HepG2 (cell line): ENCODE data around the gene NR1H3. TPM values are rescaled to one million over a fixed set of nuclear protein-coding genes. Genes with fewer than 3 reads are reported as not detected.

Experiments used
- ATAC-seq: fragments of 200-7000 bp; cut with Tn5 transposase; 3 replicates; pipeline ENCODE4 v1.9.1; 2020; ENCODE audit warnings: mild to moderate bottlenecking, moderate library complexity
- BruUV-seq: library from RNA; stranded (reverse); fragments of 400-500 nt; replicated peaks from 2 replicates; lab custom pipeline; 2021; lab: Mats Ljungman, UMichigan
- CTCF ChIA-PET: fragments of 300-600 bp; formaldehyde crosslinking; extraction: SDS; loops from one replicate; lab custom pipeline; 2021; ENCODE audit warnings: low total read pairs, inconsistent platforms, low intra/inter-chr PET ratio; lab: Yijun Ruan, JAX
- POLR2A ChIA-PET: fragments of 350-600 bp; sonication (Branson Sonifier 250); formaldehyde crosslinking; loops from one replicate; lab custom pipeline; 2020; ENCODE audit warnings: antibody characterized with exemption, inconsistent platforms; lab: Yijun Ruan, JAX
- DNase-seq: peaks from one replicate; pipeline ENCODE4 v3.0.0-alpha.2; 2015; ENCODE audit warnings: low spot score
- FAIRE-seq: peaks from 3 replicates; lab custom pipeline; 2011; peaks lifted over from hg19 to GRCh38; lab: Jason Lieb, UNC
- H2AFZ ChIP-seq: one replicate; pipeline ENCODE4 v1.6.1; 2011; ENCODE audit warnings: low read length, inconsistent platforms
- H3K27ac ChIP-seq: fragments of 300-600 bp; 3 replicates; pipeline ENCODE4 v1.8.0; 2011; ENCODE audit warnings: mixed run types, mild to moderate bottlenecking, mixed read lengths, low read length, inconsistent platforms; ENCODE audit not compliant: insufficient read depth; ENCODE audit errors: extremely low read length
- H3K27me3 ChIP-seq, 2 experiments: fragments of 200-600 bp in 1 of 2; 2 replicates in 1 of 2; 3 replicates in 1 of 2; pipeline versions ENCODE4 v1.6.0 to v1.8.0; 2011; ENCODE audit warnings: low read length in 2 of 2, mild to moderate bottlenecking in 2 of 2, moderate library complexity in 2 of 2, inconsistent platforms in 1 of 2; ENCODE audit not compliant: insufficient read depth in 2 of 2, control insufficient read depth in 1 of 2
- H3K36me3 ChIP-seq, 2 experiments: fragments of 200-600 bp in 1 of 2; replicated peaks in 1 of 2; 2 replicates in 1 of 2; 3 replicates in 1 of 2; pipeline versions ENCODE4 v1.5.1 to v1.8.0; 2011; ENCODE audit warnings: low read length in 2 of 2, inconsistent platforms in 1 of 2; ENCODE audit not compliant: insufficient read depth in 2 of 2, control insufficient read depth in 1 of 2
- H3K4me1 ChIP-seq: 2 replicates; pipeline ENCODE4 v1.5.1; 2012; ENCODE audit warnings: low read length, inconsistent platforms; ENCODE audit not compliant: insufficient read depth
- H3K4me2 ChIP-seq: 2 replicates; pipeline ENCODE4 v1.6.0; 2011; ENCODE audit warnings: low read depth, low read length, inconsistent platforms
- H3K4me3 ChIP-seq, 3 experiments: fragments of 200-600 bp in 1 of 3; sonication (generic), shearing (Covaris generic) in 1 of 3; replicated peaks in 1 of 3; 2 replicates each; pipeline ENCODE4 v1.5.1; 2011 to 2016; ENCODE audit warnings: low read length in 3 of 3, inconsistent platforms in 2 of 3, low read depth in 2 of 3, mild to moderate bottlenecking in 2 of 3, control low read depth in 1 of 3, mixed read lengths in 1 of 3; ENCODE audit not compliant: insufficient read depth in 1 of 3
- H3K79me2 ChIP-seq: one replicate; pipeline ENCODE4 v1.6.1; 2011; ENCODE audit warnings: low read length, inconsistent platforms; ENCODE audit not compliant: insufficient read depth
- H3K9ac ChIP-seq: 2 replicates; pipeline ENCODE4 v1.6.0; 2011; ENCODE audit warnings: mild to moderate bottlenecking, low read depth, low read length, inconsistent platforms; ENCODE audit not compliant: insufficient read depth
- H3K9me3 ChIP-seq: 2 replicates; pipeline ENCODE4 v1.5.1; 2012; ENCODE audit warnings: mild to moderate bottlenecking, low read length
- H4K20me1 ChIP-seq: 2 replicates; pipeline ENCODE4 v1.6.0; 2011; ENCODE audit warnings: inconsistent platforms, mild to moderate bottlenecking, low read length, moderate library complexity; ENCODE audit not compliant: insufficient read depth
- AGO1 ChIP-seq: fragments of 200-400 bp; formaldehyde crosslinking; IDR thresholded peaks from 2 replicates; pipeline ENCODE4 v1.6.1; 2017; ENCODE audit warnings: mild to moderate bottlenecking, low read depth, low read length, moderate library complexity; ENCODE audit not compliant: poor library complexity, severe bottlenecking
- AHR ChIP-seq: IDR thresholded peaks from 2 replicates; pipeline ENCODE4 v1.6.1; 2018; ENCODE audit warnings: missing genetic modification reagents, missing compliant biosample characterization
- CTCF ChIP-seq: sonication (generic); formaldehyde crosslinking; IDR thresholded peaks from 2 replicates; pipeline ENCODE4 v1.5.0; 2020; ENCODE audit warnings: mild to moderate bottlenecking, missing genetic modification reagents, moderate library complexity
- EHMT2 ChIP-seq: fragments of 200-600 bp; sonication (generic); IDR thresholded peaks from 2 replicates; pipeline ENCODE4 v1.7.0; 2017; ENCODE audit warnings: antibody characterized with exemption, low read depth, low read length, borderline replicate concordance
- FOSL1 ChIP-seq: sonication (generic); formaldehyde crosslinking; IDR thresholded peaks from 2 replicates; pipeline ENCODE4 v1.9.0; 2021; ENCODE audit warnings: missing genetic modification reagents, borderline replicate concordance
- TMF1 ChIP-seq: sonication (generic); formaldehyde crosslinking; IDR thresholded peaks from 2 replicates; pipeline ENCODE4 v1.8.1; 2022; ENCODE audit warnings: low read depth, missing genetic modification reagents
- ZBTB2 ChIP-seq: sonication (generic); formaldehyde crosslinking; IDR thresholded peaks from 2 replicates; pipeline ENCODE4 v1.8.0; 2022; ENCODE audit warnings: low read depth, missing genetic modification reagents
- ZNF10 ChIP-seq: sonication (generic); formaldehyde crosslinking; IDR thresholded peaks from 2 replicates; pipeline ENCODE4 v1.4.0; 2020; ENCODE audit warnings: mild to moderate bottlenecking, low read depth, missing genetic modification reagents, borderline replicate concordance
- ZNF414 ChIP-seq: sonication (generic); formaldehyde crosslinking; IDR thresholded peaks from 2 replicates; pipeline ENCODE4 v1.5.0; 2020; ENCODE audit warnings: missing genetic modification reagents
- ZNF740 ChIP-seq: sonication (generic); formaldehyde crosslinking; IDR thresholded peaks from 2 replicates; pipeline ENCODE4 v1.4.0; 2020; ENCODE audit warnings: missing genetic modification reagents
- WGBS: methylation state at CpG from one replicate; pipeline ENCODE4 v1.1.6; 2017; ENCODE audit warnings: low lambda C conversion rate; 5-methylcytosine and 5-hydroxymethylcytosine counted together
- in situ Hi-C: cut with HindIII; loops from 2 replicates; pipeline ENCODE4 v1.10.0; 2017; ENCODE audit warnings: low pct_unique_long_range_greater_than_20kb; ENCODE audit not compliant: extremely low pct_ligation_motif_present
- intact Hi-C: fragments of 100-400 bp; cut with micrococcal nuclease; formaldehyde crosslinking; loops from one replicate; pipeline ENCODE4 v1.10.0; 2022; ENCODE audit not compliant: unreplicated experiment
- polyA plus RNA-seq, 8 experiments: library from polyadenylated mRNA; depleted of rRNA in 3 of 8; stranded (reverse) in 7 of 8; unstranded in 1 of 8; fragments of >200 nt; fragmentation: Illumina TruSeq in 4 of 8; extraction: Trizol in 4 of 8; gene quantifications; 2 replicates each; pipeline versions ENCODE4 v1.2.1 to v1.2.3, GENCODE V29; 2011 to 2016; ENCODE audit warnings: low read depth in 4 of 8, missing spikeins in 1 of 8, mixed read lengths in 1 of 8; ENCODE audit not compliant: insufficient read depth in 1 of 8
- total RNA-seq, 5 experiments: library from RNA; depleted of rRNA; stranded (reverse); fragments of >200 nt; fragmentation: Illumina TruSeq; extraction: Trizol; gene quantifications; 2 replicates each; pipeline ENCODE4 v1.2.3, GENCODE V29; 2016; ENCODE audit warnings: low read depth in 1 of 5

NR1H3 gene
- total and polyA plus RNA-seq, 2 of the 13 experiments (the other 11 are each of a cell fraction or from before 2014, with no cell fraction given): 41.8 to 102 TPM

- no peak for TF ChIP-seq AGO1
- no peak for TF ChIP-seq ZNF10 (CRISPR knock-in tag)
- TF ChIP-seq TMF1 (CRISPR knock-in tag): no peak
- TF ChIP-seq CTCF: no peak
- no peak for TF ChIP-seq AHR
- no peak for TF ChIP-seq FOSL1 (CRISPR knock-in tag)
These were observed 30.3 kb downstream of the NR1H3 start (continued) for GRCh38 chr11:47288066-47288465.

- Histone ChIP-seq H3K4me3 (no peak overlapping the region), H4K20me1 (no peaks in the 10 kb centered on the region), H3K9ac (no peak overlapping the region), H3K9me3 (no peaks in the 10 kb centered on the region), H3K79me2 (no peaks in the 10 kb centered on the region), H3K27me3 (no peaks in the 10 kb centered on the region), H3K4me1 (no peaks in the 10 kb centered on the region), H2AFZ (no peak overlapping the region), H3K36me3 (peaks cover 39 to 76% of the 10 kb centered on the region in 2 experiments), H3K4me2 (no peak overlapping the region), H3K27ac (no peak overlapping the region)
- ChIA-PET POLR2A (no interaction called here), CTCF (no interaction called here)
- FAIRE-seq (no peak), ATAC-seq (no peak), DNase-seq (no peak)
- BruUV-seq: no TSS peak
- in situ Hi-C loops: no loop called here
- intact Hi-C loops: no loop called here
- WGBS: 98% methylated on average over 15 of the region's 15 CpGs
- no peak for TF ChIP-seq ZNF414 (CRISPR knock-in tag)
- no peak for TF ChIP-seq EHMT2
- no peak for TF ChIP-seq ZBTB2 (CRISPR knock-in tag)
- no peak for TF ChIP-seq ZNF740 (CRISPR knock-in tag)
These were observed 32.1 kb downstream of the NR1H3 start for GRCh38 chr11:47289856-47290255.
